IPS-20b (cell line): ENCODE data around the gene NRP1.

Source experiments
- H3K27ac ChIP-seq: one replicate; pipeline ENCODE4 v1.5.1; 2013; ENCODE audit warnings: low read length
- H3K27me3 ChIP-seq: 2 replicates; pipeline ENCODE4 v1.6.1; 2013; ENCODE audit warnings: mild to moderate bottlenecking, low read length, inconsistent platforms; ENCODE audit not compliant: insufficient read depth
- H3K36me3 ChIP-seq: 2 replicates; pipeline ENCODE4 v1.6.1; 2013; ENCODE audit warnings: low read depth, mild to moderate bottlenecking, inconsistent platforms, low read length, moderate library complexity; ENCODE audit not compliant: insufficient read depth
- H3K4me1 ChIP-seq: 2 replicates; pipeline ENCODE4 v1.6.1; 2013; ENCODE audit warnings: mild to moderate bottlenecking, control low read depth, inconsistent platforms, low read length, moderate library complexity; ENCODE audit not compliant: insufficient read depth
- H3K4me3 ChIP-seq: 2 replicates; pipeline ENCODE4 v1.5.1; 2013; ENCODE audit warnings: mild to moderate bottlenecking, low read length, inconsistent platforms
- H3K9ac ChIP-seq: 2 replicates; pipeline ENCODE4 v1.6.1; 2013; ENCODE audit warnings: low read depth, mild to moderate bottlenecking, inconsistent platforms, low read length, moderate library complexity
- H3K9me3 ChIP-seq: 2 replicates; pipeline ENCODE4 v1.6.1; 2013; ENCODE audit warnings: mild to moderate bottlenecking, low read depth, low read length, inconsistent platforms; ENCODE audit not compliant: insufficient read depth

NRP1 gene

GRCh38 chr10:33153968-33154327, 180.5 kb downstream of the NRP1 start:
- Histone ChIP-seq H3K27ac (no peak overlapping the region), H3K9me3 (no peaks in the 10 kb centered on the region), H3K9ac (no peak overlapping the region), H3K4me3 (no peak overlapping the region), H3K36me3 (no peaks in the 10 kb centered on the region), H3K27me3 (no peaks in the 10 kb centered on the region), H3K4me1 (no peaks in the 10 kb centered on the region)

GRCh38 chr10:33153251-33153967, 181.1 kb downstream of the NRP1 start:
- H3K9ac ChIP-seq = no peak overlapping the region
- no peaks in the 10 kb centered on the region for H3K9me3 ChIP-seq
- no peak overlapping the region for H3K4me3 ChIP-seq
- no peak overlapping the region for H3K27ac ChIP-seq
- H3K27me3 ChIP-seq = no peaks in the 10 kb centered on the region
- H3K36me3 ChIP-seq = no peaks in the 10 kb centered on the region
- H3K4me1 ChIP-seq = no peaks in the 10 kb centered on the region

DNA sequence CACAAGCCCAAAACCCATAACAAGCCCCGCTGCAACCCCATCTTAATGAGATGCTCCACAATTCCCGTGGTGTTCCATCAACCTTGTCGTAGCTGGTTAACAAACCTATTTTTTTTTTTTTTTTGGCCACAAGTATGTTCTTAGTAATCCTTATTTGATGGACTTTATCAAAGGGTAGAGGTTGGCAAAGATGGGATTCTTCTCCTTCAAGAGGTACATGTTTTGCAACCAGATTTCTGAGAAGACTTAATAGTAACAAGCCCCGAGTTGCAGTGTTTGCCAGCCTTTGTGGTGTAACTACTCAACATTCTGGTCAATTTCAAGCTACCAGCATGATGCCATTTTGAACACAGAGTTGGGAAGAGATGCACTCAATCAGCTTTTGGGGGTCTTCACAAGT, 181.7 kb downstream of the NRP1 start:
- Histone ChIP-seq H3K9me3 (no peaks in the 10 kb centered on the region; the same call in 1 of the 2 replicates), H3K36me3 (no peaks in the 10 kb centered on the region), H3K27ac (no peak overlapping the region), H3K4me3 (no peak overlapping the region), H3K9ac (no peak overlapping the region), H3K27me3 (no peaks in the 10 kb centered on the region), H3K4me1 (no peaks in the 10 kb centered on the region)

- Histone ChIP-seq H3K4me3 (no peak overlapping the region), H3K9ac (no peak overlapping the region), H3K4me1 (no peaks in the 10 kb centered on the region), H3K36me3 (no peaks in the 10 kb centered on the region), H3K27ac (no peak overlapping the region), H3K27me3 (no peaks in the 10 kb centered on the region), H3K9me3 (no peaks in the 10 kb centered on the region; the same call in 1 of the 2 replicates)
These were observed 182.3 kb downstream of the NRP1 start for GRCh38 chr10:33152146-33152545.

DNA sequence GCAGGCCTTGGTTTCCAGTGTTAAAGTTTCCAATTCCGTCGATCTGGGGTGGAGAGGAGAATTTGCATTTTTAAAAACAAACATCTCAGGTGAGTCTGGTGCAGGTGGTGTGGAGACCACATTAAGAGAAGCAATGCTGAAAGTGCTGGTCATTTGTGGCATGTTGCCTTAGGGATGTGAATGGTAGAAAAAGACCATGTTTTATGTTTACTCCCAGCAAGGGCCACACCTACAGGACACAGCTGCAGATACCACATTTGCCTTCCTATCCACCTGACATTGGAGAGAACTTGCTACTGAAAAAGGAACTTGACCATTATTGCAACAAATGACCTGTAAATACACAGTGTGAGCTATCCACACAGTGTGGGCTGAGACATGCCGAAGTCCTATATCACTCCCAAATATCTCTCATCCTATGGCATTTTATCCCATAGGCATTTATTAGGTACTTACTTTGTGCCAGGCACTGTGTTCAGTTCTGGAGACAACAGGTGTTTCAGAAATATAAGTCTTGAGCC, 183.1 kb downstream of the NRP1 start:
- Histone ChIP-seq H3K4me1 (no peaks in the 10 kb centered on the region), H3K27ac (no peak overlapping the region), H3K27me3 (no peaks in the 10 kb centered on the region), H3K4me3 (no peak overlapping the region), H3K9ac (no peak overlapping the region), H3K9me3 (no peaks in the 10 kb centered on the region; the same call in 1 of the 2 replicates), H3K36me3 (no peaks in the 10 kb centered on the region)

- H3K27me3 ChIP-seq = no peaks in the 10 kb centered on the region
- no peak overlapping the region for H3K4me3 ChIP-seq
- no peak overlapping the region for H3K9ac ChIP-seq
- no peaks in the 10 kb centered on the region for H3K4me1 ChIP-seq
- no peak overlapping the region for H3K27ac ChIP-seq
- H3K9me3 ChIP-seq = no peaks in the 10 kb centered on the region; the same call in 1 of the 2 replicates
- no peaks in the 10 kb centered on the region for H3K36me3 ChIP-seq
These were observed 183.6 kb downstream of the NRP1 start for GRCh38 chr10:33150889-33151288.

DNA sequence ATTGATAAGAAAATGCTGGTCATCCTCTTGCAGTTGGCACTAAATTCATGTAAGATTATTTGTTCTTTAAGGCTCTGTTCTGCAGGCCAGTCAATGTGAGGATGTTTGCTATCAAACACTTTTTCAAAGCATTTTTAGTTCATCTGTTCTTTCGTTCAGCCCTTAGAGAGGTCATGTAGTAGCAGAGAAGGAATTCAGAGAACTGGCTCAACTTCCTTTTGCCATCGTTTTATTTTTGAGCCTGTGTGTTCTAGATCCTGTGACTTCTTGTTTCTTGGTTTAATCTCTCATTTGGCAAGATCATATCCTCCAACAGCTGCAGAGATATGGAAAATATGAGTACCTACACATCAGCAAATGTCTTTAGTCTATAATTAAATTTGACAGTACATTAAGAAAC, 184.3 kb downstream of the NRP1 start:
- no peaks in the 10 kb centered on the region for H3K4me1 ChIP-seq
- H3K9me3 ChIP-seq = no peaks in the 10 kb centered on the region; the same call in 1 of the 2 replicates
- H3K9ac ChIP-seq = no peak overlapping the region
- H3K36me3 ChIP-seq = no peaks in the 10 kb centered on the region
- no peaks in the 10 kb centered on the region for H3K27me3 ChIP-seq
- no peak overlapping the region for H3K4me3 ChIP-seq
- H3K27ac ChIP-seq = no peak overlapping the region

DNA sequence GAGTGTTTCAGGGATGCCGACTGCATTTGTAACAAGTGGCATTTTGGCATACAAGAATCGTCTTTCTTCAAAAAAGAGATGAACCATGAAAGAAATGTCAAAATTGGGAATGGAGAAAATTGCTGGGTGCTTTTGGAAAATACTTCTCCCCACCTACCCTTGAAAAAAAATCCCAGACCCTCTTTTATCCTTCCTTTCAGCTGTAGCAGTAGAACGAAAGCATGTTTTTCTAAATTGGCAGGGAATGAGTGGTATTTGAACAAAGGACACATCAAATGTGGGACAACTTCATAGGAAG, 187.5 kb downstream of the NRP1 start:
- H3K4me3 ChIP-seq = no peak overlapping the region
- H3K9me3 ChIP-seq = no peaks in the 10 kb centered on the region; the same call in 1 of the 2 replicates
- no peaks in the 10 kb centered on the region; the same call in 1 of the 2 replicates for H3K27me3 ChIP-seq
- H3K4me1 ChIP-seq = no peaks in the 10 kb centered on the region
- no peak overlapping the region for H3K9ac ChIP-seq
- H3K27ac ChIP-seq = no peak overlapping the region
- no peaks in the 10 kb centered on the region for H3K36me3 ChIP-seq

DNA sequence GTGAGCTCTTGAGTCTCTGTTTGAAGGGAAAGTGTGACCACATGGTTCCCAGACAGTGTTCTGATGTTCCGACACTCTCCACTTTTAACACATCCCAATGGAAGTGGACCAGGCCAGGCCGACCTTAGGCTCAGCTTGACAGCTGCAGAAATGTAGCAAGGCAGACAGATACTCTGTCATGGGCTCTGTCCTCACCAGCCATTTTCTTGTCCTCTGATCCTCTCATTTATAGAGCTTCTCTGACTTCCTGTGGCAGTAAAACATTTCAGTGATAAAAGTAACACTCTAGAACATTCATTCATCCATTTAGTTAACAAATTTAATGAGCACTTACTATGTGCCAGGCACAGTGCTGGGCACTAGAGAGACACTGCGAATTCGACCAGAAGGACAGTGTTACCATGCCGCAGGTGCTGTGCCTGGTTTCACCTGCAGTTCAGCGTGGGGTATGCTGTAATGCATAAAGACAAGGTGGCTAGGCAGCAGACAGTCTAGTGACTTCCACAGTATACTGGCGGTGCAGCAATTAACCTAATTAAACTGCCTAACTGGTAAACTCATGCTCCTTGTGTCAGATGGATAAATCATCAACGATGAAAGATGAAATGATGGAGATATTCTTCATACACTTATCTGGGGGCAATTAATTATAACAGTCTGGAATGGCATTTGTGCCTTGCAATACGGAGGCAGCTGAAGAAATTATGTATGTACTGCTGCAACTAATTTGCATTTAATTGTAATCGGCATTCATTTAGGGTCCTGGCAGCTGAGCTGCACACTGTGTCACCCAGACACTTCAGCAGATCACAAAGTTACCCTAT, 188.1 kb downstream of the NRP1 start:
- H3K9me3 ChIP-seq = no peaks in the 10 kb centered on the region; the same call in 1 of the 2 replicates
- no peak overlapping the region for H3K27ac ChIP-seq
- H3K9ac ChIP-seq = no peak overlapping the region
- no peaks in the 10 kb centered on the region for H3K4me1 ChIP-seq
- H3K27me3 ChIP-seq = no peaks in the 10 kb centered on the region; the same call in 1 of the 2 replicates
- H3K4me3 ChIP-seq = no peak overlapping the region
- no peaks in the 10 kb centered on the region for H3K36me3 ChIP-seq

- Histone ChIP-seq H3K9me3 (no peaks in the 10 kb centered on the region; the same call in 1 of the 2 replicates), H3K27ac (no peak overlapping the region)
These were observed 188.8 kb downstream of the NRP1 start for GRCh38 chr10:33145451-33146188.

GRCh38 chr10:33143160-33143728, 191.2 kb downstream of the NRP1 start:
- no peaks in the 10 kb centered on the region for H3K36me3 ChIP-seq

More at GRCh38 chr10:33145451-33146188, 188.8 kb downstream of the NRP1 start:
- Histone ChIP-seq H3K4me1 (no peaks in the 10 kb centered on the region), H3K36me3 (no peaks in the 10 kb centered on the region), H3K4me3 (no peak overlapping the region), H3K27me3 (no peaks in the 10 kb centered on the region; the same call in 1 of the 2 replicates), H3K9ac (no peak overlapping the region)

More at GRCh38 chr10:33143160-33143728, 191.2 kb downstream of the NRP1 start:
- Histone ChIP-seq H3K27ac (no peak overlapping the region), H3K4me1 (no peaks in the 10 kb centered on the region), H3K27me3 (no peaks in the 10 kb centered on the region; the same call in 1 of the 2 replicates), H3K9ac (no peak overlapping the region), H3K4me3 (no peak overlapping the region), H3K9me3 (no peaks in the 10 kb centered on the region; the same call in 1 of the 2 replicates)
